NCI-H226 (cell line): ENCODE data around the gene CACNA1C.

Source experiments
- DNase-seq: peaks from one replicate; pipeline ENCODE4 v3.0.0-alpha.2; 2015

The CACNA1C gene

GRCh38 chr12:2052826-2053678 is at the start of gene CACNA1C:
Gene CACNA1C, plus strand, starts transcription at chr12:2052987. Its CDS starts 576 bp downstream, at chr12:2053563.
- DNase-seq: peak; percentile 42

GRCh38 chr12:2003676-2004112 is 49.1 kb upstream of the CACNA1C start:
- no peak for DNase-seq

- DNase-seq: peak; percentile 96
Observed at GRCh38 chr12:2004113-2004929, 48.5 kb upstream of the CACNA1C start, which contains the start of gene DCP1B. Gene DCP1B, minus strand, starts transcription at chr12:2004457. Its CDS starts 26 bp downstream, at chr12:2004431.

- no peak for DNase-seq
Observed at GRCh38 chr12:2008677-2009076, 44.1 kb upstream of the CACNA1C start.

- no peak for DNase-seq
Observed at GRCh38 chr12:2009623-2010022, 43.2 kb upstream of the CACNA1C start.

GRCh38 chr12:2011643-2012607 is 40.9 kb upstream of the CACNA1C start:
- DNase-seq: no peak

GRCh38 chr12:2013086-2013485 is 39.7 kb upstream of the CACNA1C start:
- DNase-seq: no peak

GRCh38 chr12:2013527-2014223 is 39.1 kb upstream of the CACNA1C start:
- DNase-seq: no peak

GRCh38 chr12:2014231-2014630 is 38.6 kb upstream of the CACNA1C start:
- DNase-seq: no peak

- no peak for DNase-seq
Observed at GRCh38 chr12:2016862-2017545, 35.8 kb upstream of the CACNA1C start.

- no peak for DNase-seq
Observed at GRCh38 chr12:2017546-2018337, 35.0 kb upstream of the CACNA1C start.

- no peak for DNase-seq
Observed at GRCh38 chr12:2018391-2018790, 34.4 kb upstream of the CACNA1C start.

GRCh38 chr12:2019126-2019525 is 33.7 kb upstream of the CACNA1C start:
- no peak for DNase-seq

GRCh38 chr12:2020511-2020910 is 32.3 kb upstream of the CACNA1C start:
- no peak for DNase-seq

GRCh38 chr12:2023365-2023764 is 29.4 kb upstream of the CACNA1C start:
- no peak for DNase-seq

GRCh38 chr12:2027351-2027750 is 25.4 kb upstream of the CACNA1C start:
- no peak for DNase-seq

GRCh38 chr12:2029851-2030250 is 22.9 kb upstream of the CACNA1C start:
- no peak for DNase-seq

- no peak for DNase-seq
Observed at GRCh38 chr12:2032506-2032905, 20.3 kb upstream of the CACNA1C start.

GRCh38 chr12:2034633-2035430 is 18.0 kb upstream of the CACNA1C start:
- peak; percentile 55 for DNase-seq
